ENCODE data around the gene THRB.

DNA sequence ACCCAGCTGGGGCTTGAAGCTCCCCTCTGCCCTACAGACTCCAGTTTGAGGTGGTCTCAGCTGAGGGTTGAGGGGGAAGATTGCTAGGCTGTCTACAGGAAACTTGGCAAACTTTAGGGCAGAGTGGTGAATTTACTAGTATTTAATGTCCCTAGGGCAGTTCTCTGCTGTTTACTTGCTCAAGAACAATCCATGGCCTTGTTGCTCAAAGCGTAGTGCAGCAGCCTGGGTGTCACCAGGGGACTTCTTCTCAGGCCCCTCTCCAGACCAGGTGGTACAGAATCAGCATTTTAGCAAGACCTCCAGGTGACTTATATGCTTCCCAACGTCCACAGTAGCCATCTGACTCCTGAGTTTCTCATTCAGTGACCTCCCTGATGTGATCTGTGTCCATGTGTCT lies 360.7 kb downstream of the THRB start:
- no peak for TF ChIP-seq CTCF (IDR thresholded peaks at IDR 0.05)
- TF ChIP-seq POLR2A (IDR thresholded peaks at IDR 0.05): no peak

Data from esophagus squamous epithelium (tissue), 4 donors.